ENCODE measurements around the gene RAB11FIP4. TPM values are rescaled to one million over a fixed set of nuclear protein-coding genes. Genes with fewer than 3 reads are reported as not detected.
A peak's percentile ranks its signal among the peaks of the same experiment; 100 is the strongest.

Gene RAB11FIP4
- total and polyA plus RNA-seq, 2 of the 8 experiments (the other 6 are each of a cell fraction or from before 2014, with no cell fraction given), result 21.7 to 53.2 TPM

DNA sequence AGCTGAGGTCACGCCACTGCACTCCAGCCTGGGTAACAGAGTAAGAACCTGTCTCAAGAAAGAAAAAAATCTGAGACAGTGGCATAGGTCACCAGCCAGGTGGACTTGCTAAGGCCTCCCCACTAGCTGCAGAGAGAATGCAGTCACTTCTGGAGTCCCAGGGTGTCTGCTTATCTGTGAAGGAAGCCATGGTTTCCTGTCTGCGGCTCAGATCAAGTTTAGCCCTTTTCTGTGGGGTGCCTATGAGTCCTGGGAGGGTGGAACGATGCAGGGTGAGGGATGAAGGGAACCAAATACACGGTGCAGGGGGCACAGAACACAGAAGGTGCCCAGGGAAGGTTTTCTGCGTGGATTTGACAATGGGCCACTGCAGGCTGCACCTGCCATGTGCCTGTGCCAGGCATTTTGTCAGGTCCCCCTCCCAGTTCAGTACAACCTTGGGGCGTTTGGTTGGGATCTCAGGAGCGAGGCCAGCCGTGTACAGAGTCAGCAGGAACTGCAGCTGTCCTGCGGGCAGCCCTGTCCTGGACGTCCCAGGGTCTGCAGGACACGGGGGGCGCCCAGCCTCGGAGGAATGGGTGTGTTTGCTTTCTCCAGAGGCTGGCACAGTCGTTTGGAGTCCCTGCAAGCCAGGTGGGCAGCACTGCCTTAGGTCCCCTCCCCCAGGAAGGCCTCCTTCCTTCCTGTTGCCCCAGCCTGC, 41.8 kb downstream of the RAB11FIP4 start:
- Histone ChIP-seq H4K91ac (replicated peaks; ENCODE audit: insufficient read length, low read length) (no peak overlapping the region), H3K9ac (replicated peaks in 1 of 4; ENCODE audit: extremely low read depth in 1 of 4, low read depth in 3 of 4, low read length in 3 of 4) (no peak overlapping the region), H3K9me3 (ENCODE audit: insufficient read depth in 2 of 2, low read depth in 1 of 2, low read length in 1 of 2) (no peaks in the 10 kb centered on the region), H2BK15ac (ENCODE audit: low read length) (no peak overlapping the region), H3K79me1 (ENCODE audit: low read depth, low read length) (no peaks in the 10 kb centered on the region), H3K4me3 (ENCODE audit: extremely low read depth in 1 of 4, insufficient read depth in 2 of 4, low read depth in 3 of 4, low read length in 4 of 4) (no peak overlapping the region), H2BK120ac (replicated peaks; ENCODE audit: low read depth, low read length) (no peak overlapping the region), H3K36me3 (ENCODE audit: control insufficient read depth in 2 of 4, insufficient read depth in 4 of 4, low read length in 3 of 4) (no peaks in the 10 kb centered on the region), H3K56ac (replicated peaks; ENCODE audit: insufficient read length, low read depth, low read length) (no peak overlapping the region), H4K8ac (ENCODE audit: extremely low read depth, insufficient read depth, low read length) (peak overlapping the region; percentile 8; the same call in 1 of the 2 replicates), H3K4me1 (replicated peaks in 1 of 4; ENCODE audit: control insufficient read depth in 3 of 4, insufficient read depth in 4 of 4, low read length in 3 of 4) (peaks cover 0 to 11% (median 3%) of the 10 kb centered on the region in 4 experiments; a peak in 3 of 7 replicates), H4K5ac (ENCODE audit: insufficient read length, low read depth, low read length) (no peak overlapping the region), H2AK5ac (ENCODE audit: low read depth, low read length) (no peak overlapping the region), H3K4ac (replicated peaks; ENCODE audit: insufficient read length, low read depth, low read length) (no peak overlapping the region), H2AFZ (ENCODE audit: low read length) (no peak overlapping the region), H3K23ac (ENCODE audit: insufficient read length) (no peak overlapping the region), H3K79me2 (ENCODE audit: control insufficient read depth in 1 of 2, insufficient read depth in 2 of 2, low read length in 2 of 2) (no peaks in the 10 kb centered on the region), H3K14ac (ENCODE audit: insufficient read length) (no peak overlapping the region), H4K20me1 (replicated peaks in 1 of 2; ENCODE audit: control insufficient read depth in 1 of 2, insufficient read depth in 2 of 2, low read length in 2 of 2) (no peaks in the 10 kb centered on the region), H2BK5ac (ENCODE audit: low read depth, low read length) (no peak overlapping the region), H2BK12ac (ENCODE audit: low read depth, low read length) (peak overlapping the region; percentile 60; the same call in 1 of the 2 replicates), H3K27ac (ENCODE audit: low read depth, low read length) (no peak overlapping the region), H3K4me2 (ENCODE audit: insufficient read depth in 1 of 2, low read depth in 2 of 2, low read length in 2 of 2) (no peak overlapping the region), H2BK20ac (ENCODE audit: low read length) (no peak overlapping the region), H3K27me3 (replicated peaks in 1 of 4; ENCODE audit: control insufficient read depth in 3 of 4, extremely low read depth in 1 of 4, insufficient read depth in 3 of 4, low read length in 3 of 4) (no peaks in the 10 kb centered on the region), H3K23me2 (ENCODE audit: low read depth, low read length) (no peaks in the 10 kb centered on the region), H3K18ac (ENCODE audit: extremely low read depth, low read length) (no peak overlapping the region)
- WGBS, 2 experiments (ENCODE audit: extremely low coverage in 1 of 2, insufficient coverage in 1 of 2, insufficient read length in 1 of 2, insufficient replicate concordance in 2 of 2, low coverage in 1 of 2, low lambda C conversion rate in 2 of 2, missing lambda C conversion rate in 1 of 2), result 89% methylated on average over 13 of the region's 14 CpGs; no CpG with 5 or more reads in 1 of the 2 experiments
- TF ChIP-seq BRCA1 (IDR thresholded peaks at IDR 0.05; ENCODE audit: low read depth, low read length), result no peak
- no peak for TF ChIP-seq SRF (IDR thresholded peaks at IDR 0.05; ENCODE audit: low read depth, low read length)
- no peak for TF ChIP-seq GTF2F1 (IDR thresholded peaks at IDR 0.05; ENCODE audit: borderline replicate concordance, low read depth, low read length)
- no peak for TF ChIP-seq CTBP2 (IDR thresholded peaks at IDR 0.05; ENCODE audit: borderline replicate concordance, insufficient read depth, insufficient read length, low read length)
- CTCF ChIA-PET (ENCODE audit: partially characterized antibody), result interaction anchor here (0.9 to 17.3 kb wide), 8 partner anchors 17 to 423 kb away, joined by 3 to 325 read pairs (median 4); no protein-coding TSS in a partner anchor
- DNase-seq (ENCODE audit: low read depth in 1 of 2, low spot score in 2 of 2) (no peak), FAIRE-seq (no peak)
- POLR2A ChIA-PET (ENCODE audit: partially characterized antibody), result no interaction called here
